GM18873 (cell line): ENCODE data around the gene TSFM.
"Not testable (repeated sequence)": the region's sequence is repeated elsewhere in the genome, so short reads cannot be mapped to it uniquely, and the experiment has no call there.

ENCODE experiments used
- ATAC-seq: cut with Tn5 transposase; IDR thresholded peaks from one replicate; pipeline ENCODE4 v1.9.1; 2021; ENCODE audit warnings: mild to moderate bottlenecking, moderate library complexity, moderate number of reproducible peaks; ENCODE audit not compliant: unreplicated experiment, low FRiP score

The TSFM gene

GRCh38 chr12:57813111-57813970 is 30.8 kb downstream of the TSFM start:
- no peak for ATAC-seq

GRCh38 chr12:57813971-57814772 is 31.6 kb downstream of the TSFM start:
- no peak for ATAC-seq

DNA sequence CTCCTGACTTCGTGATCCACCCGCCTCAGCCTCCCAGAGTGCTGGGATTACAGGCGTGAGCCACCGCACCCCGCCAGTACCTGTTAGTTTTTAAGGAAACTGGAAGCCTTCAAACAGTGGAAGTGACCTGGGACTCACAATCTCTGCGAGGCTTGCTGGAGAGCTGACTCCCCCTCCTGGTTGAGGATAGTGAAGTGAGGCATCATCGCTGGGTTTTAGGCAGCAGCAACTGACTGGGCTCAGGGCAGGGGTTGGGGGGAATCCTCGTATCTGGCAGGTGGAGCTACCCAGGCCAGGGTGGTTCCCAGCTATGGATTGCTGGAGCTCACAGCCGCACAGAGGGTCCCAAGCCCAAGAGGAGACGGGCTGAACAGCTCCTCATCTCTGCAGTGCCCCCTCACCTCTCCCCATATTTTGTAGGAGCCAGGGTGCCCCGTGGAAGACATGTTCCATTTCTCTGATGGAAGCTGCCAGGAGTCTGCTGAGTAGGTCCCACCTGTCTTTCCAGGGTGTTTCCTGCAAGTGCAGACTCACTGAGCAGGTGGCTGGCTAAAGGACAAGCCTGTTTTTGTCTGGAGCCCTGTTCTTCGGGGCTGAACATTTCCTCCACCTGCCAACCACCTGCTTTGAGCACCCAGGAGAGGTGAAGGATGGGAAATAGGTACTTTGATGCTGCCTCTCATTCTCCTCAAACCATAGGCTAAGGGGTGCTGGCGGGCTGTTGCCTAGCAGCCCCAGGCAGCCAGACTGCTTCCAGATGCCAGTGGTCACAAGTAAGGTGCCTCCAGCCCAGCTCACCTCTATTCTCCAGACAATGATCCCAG is 32.8 kb downstream of the TSFM start:
- ATAC-seq: no peak

GRCh38 chr12:57816001-57816854 is 33.6 kb downstream of the TSFM start:
- no peak for ATAC-seq

DNA sequence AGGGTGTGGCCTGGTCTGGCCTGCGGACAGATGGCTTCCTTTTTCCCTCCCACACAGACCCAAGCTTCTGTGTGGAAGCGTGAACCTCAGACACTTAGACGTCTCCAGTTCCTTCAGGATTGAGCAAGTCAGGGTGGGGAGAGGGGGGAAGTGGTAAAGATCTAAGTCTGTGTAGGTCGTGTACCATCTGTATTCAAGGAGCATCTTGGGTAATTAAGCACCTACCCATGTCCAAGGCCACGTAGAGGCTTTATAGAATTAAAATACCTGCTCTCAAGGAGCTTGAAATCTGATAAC is 34.2 kb downstream of the TSFM start:
- ATAC-seq: no peak

DNA sequence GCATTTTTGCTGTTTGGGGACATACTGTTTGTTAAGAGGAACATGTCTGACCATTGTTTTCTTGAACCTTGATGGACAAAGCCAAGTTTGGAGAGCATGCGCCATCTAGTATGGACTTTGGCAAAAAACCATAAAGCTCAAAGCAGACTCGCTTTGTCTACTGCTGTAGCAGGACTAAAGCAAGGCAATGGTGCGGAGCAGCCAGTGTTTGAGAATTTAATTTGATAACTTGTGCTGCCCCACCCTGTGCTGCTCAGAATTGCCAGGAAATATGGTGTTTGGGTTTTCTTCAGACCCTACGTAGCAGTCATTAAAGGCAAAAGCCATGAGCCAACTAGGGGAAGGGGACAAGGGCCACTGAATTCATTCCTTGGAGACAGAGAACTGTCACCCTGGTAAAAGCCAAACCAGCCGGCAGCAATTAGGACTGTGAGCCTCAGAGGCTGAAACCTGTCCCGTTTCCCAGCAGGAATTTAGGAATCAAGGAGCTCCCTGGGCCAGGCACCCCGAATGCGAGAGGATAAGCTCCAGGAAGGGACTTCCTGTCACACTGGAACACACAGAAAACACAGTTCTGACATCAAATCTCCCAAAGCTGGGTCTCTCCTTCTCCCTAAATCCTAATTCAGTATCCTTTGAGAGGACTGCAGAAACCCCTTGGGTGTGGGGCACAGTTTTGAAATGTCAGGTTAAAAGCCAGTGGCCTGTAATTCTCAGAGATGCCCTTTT is 34.8 kb downstream of the TSFM start:
- ATAC-seq: no peak

DNA sequence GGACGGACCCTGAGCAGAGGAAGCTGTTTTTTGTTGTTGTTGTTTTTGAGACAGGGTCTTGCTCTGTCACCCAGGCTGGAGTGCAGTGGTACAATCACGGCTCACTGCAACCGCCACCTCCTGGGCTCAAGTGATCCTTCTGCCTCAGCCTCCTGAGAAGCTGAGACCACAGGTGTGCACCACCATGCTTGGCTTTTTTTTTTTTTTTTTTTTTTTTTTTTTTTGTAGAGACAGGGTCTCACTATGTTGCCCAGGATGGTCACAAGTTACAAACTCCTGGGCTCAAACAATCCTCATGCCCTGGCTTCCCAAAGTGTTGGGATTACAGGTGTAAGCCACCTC is 35.4 kb downstream of the TSFM start:
- not testable (repeated sequence) for ATAC-seq

GRCh38 chr12:57820119-57820518 is 37.5 kb downstream of the TSFM start:
- not testable (repeated sequence) for ATAC-seq

GRCh38 chr12:57821015-57821414 is 38.4 kb downstream of the TSFM start:
- ATAC-seq: not testable (repeated sequence)

DNA sequence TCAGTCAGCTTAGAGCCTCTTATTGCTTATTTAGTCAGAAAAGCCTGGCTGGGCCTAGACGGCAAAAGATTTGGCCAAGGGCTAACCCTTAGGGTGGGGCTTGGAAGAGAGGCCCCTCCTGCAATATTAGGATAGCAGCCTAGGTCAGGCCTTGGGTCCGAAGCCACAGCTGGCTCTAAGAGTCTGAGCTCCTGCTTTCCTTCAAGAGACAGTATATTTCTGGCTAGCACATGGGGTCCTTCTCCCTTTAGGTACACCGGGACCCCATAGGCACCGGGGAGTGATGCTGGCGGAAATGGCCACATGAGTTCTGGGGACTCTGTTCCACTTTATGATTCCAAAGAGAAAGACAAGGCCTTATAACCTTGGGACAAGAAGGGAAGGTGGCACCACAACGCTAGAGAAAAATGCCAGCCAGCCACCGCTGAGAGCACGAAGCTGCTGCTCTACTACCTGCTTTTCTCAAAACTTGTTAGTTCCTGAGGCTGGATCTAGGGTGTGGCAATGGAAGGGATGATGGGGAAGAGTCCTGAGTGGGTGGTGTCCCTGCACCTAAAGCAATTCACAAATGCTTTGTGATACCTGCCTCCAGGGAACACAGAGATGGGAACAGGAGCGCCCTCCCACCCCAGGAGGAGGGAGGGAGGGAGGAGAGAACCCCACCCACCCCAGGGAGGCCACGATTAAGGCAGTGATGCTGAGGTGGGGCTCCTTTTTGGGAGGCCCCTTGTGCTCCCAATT is 39.1 kb downstream of the TSFM start:
- no peak for ATAC-seq

DNA sequence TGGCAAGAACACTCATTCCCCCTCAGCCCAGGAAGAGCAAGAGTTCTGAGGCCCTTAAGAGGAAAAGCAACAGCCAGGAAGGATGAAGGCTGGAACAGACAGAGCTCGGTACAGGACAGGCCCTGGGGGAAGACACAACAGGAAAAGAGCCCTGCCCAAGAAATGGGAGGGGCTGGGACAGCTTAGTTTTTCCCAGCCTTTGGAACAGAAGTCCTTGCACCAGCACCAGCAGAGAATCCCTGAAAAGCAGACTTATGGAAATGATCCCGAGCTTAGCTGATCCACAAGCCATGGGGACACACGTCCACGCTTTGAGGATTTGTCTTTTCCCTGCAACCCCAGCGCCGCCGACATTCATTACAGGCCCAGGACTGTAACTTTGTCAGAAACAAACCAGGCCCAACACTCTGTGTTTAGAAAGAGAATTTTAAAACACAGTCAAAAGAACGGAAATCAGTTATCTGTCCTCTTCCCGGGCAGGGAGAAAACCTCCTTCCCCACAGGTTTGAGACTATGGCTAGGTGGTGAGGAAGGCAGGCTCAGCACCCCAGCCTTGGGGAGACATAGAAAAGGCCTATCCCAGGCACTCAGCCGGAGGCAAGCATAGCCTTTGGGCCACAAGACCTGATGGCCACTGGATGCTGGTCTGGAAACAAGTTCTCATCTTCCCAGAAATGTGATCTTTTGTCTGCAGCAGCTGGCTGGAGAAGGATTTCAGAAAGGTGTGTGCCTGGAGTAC is 40.0 kb downstream of the TSFM start:
- ATAC-seq: no peak

DNA sequence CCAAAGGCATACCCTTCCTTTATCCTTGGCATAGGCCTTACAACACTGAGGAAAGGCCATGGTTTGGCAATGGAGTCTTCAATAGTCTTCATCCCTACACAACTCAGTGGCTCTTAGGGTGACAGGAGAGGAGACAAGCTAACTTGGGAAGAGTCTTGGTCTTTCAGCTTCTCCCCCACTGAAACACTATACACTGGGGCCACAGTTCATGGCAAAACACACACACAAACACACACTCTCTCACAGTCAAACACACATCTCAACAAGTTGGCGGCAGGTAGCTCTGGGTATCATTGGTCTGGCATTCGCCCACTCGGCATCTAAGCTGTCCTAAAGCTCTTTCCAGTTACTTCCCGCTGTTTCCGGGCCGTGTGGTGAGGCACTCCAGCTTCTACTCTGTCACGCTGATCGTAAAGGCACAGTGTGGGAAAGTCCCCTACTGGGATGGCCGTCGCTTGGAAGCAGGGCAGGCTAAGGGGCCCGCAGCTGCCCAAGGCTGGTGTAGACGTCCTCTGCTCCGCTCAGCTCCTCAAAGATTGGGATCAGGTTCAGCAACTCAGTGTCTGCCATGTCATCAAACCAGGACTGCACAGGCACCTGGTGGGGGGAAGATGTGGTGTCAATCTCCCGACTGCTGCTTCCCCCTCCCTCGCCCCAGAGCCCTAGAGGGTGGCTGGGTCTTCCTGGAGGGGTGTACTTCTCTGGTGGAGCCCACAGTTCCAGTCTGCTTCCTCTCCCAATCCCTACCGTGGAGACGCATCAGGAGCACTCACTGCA is 40.7 kb downstream of the TSFM start:
- no peak for ATAC-seq

- ATAC-seq: no peak
These were observed 41.5 kb downstream of the TSFM start for GRCh38 chr12:57823908-57824640.

DNA sequence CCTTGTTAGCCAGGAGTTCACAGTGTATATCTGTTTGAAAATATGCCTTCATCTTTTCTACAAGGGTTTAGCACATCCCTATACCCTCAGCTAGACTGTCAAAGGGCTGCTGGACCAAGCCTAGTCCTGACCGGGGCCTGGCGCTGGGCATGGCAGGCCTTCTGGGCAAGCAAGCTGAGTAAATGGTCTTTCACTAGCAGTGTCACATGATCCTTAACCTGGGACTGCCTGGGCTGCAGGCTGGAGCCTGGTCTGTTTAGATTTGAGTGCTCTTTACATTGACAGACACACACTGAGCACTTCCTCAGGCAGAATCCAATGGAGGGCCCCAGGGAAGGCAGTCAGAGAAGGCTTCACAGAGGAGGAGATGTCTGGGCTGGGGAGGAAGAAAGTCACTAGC is 42.9 kb downstream of the TSFM start:
- no peak for ATAC-seq

DNA sequence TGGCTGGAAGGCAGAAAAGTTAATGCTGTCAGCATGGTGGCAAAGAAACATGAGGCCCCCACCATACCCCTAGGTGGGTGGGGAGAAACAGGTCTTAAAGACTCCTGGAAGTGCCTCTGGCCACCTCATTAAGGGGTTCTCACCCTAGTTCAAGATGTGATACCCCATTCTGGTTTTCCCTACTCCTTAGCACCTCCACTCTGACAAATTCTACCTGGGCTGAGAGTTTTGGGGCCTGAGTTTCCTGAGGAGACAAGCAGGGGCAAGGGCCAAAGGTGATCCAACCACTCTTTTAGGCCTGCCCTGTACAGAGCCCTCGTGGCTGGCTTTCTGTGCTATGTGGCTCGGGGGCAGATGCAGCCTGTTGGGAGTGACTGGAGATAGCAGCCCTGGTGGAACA is 43.8 kb downstream of the TSFM start:
- no peak for ATAC-seq

DNA sequence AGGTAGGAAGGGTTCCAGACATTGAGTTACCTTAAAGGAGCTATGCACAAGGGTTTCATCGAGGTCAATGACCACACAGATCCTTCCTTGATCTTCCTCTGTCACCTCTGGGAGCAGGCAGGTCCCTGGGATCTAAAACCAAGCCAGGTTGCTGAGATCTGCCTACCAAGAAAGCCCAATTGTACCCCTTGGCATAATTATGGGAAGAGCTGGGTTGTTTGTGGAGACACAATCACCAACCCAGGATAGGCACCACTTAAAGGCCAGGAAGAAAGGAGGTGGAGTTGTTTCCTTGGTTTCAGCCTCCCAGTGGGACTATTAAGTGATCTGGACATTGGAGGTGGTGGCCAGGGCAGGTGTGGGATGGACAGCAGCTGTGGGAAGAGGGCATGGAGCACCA is 44.4 kb downstream of the TSFM start:
- no peak for ATAC-seq
